T-helper 1 cell (primary cell): ENCODE results near the gene PRMT5.
"Not testable (repeated sequence)": the region's sequence is repeated elsewhere in the genome, so short reads cannot be mapped to it uniquely, and the experiment has no call there.

Experiments used
- DNase-seq, 5 donors: peaks; one replicate each; pipeline ENCODE4 v3.0.0-alpha.2; 2012 to 2020

PRMT5 gene

DNA sequence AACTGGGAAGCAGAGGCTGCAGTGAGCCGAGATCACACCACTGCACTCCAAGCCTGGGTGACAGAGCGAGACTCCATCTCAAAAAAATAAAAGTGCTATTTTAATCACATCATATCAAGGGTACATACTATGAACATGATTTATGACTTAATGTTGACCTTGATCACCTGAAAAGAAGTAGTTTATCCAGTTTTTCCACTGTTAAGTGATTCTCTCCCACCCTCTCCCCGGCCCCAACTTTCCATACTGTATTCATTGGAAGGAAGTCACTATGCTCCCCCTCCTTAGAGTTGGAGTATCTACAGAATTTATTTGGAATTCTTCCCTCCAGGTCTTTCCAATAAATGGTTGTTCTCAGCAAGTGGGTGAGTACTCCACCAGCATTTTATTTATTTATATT lies 3.0 kb upstream of the PRMT5 start:
- no peak for DNase-seq

DNA sequence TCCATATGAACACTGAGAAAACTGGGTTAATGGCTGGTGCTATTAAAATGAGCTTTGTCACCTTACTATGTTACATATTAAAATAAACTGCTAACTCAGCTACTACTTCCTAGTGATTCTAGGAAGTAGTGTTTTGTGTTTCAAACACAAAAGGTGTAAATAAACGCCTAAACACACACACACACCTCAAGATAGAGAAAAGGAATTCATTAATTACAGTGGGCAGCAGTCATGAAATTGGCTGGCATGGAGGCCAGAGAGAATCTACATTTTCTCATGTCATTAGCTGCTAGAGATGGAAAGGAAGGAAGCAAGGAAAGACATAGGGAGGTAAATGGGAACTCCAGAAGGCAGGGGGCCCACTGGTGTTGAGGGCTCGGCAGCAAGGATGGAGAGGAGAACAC lies 787 bp upstream of the PRMT5 start:
- no peak for DNase-seq

DNA sequence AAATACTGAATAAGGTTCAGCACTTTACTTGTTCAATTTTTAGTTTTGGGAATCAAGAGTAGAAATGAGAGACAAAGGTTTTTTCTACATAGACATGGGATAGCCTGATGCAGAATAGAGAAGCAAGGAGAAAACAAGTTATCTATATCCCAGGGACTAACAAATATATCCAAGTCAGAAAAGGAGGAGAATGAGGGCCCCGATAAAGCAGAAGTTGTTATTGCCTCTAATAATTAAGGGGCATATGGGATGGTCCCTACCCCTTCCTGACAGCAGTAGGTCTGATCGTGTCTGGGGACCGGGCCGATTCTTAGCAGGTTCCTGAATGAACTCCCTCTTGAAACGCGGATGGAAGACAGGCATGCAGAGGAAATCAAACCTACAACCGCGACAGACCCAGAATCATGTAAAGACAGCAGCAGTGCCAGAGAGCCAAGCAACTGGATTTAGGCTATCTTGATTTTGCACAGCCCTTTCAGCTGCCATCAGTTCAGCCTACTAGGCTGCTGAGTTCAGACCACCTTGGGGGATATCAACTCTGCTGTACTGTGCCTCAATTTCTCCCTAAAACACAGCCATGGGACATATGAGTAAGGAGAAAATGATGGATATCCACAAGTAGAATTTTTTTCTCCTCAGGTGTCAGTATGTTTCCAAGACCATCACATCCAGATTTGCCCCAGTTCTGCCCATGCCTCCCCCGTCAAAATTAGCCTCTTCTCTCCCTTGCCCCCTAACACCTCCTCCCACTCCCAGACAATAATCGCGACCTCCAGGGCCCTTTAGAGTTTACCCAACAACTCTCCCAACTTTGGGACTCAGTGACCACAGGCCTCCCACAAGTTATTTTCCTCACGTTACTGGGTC lies 706 bp downstream of the PRMT5 start:
- DNase-seq = no peak

DNA sequence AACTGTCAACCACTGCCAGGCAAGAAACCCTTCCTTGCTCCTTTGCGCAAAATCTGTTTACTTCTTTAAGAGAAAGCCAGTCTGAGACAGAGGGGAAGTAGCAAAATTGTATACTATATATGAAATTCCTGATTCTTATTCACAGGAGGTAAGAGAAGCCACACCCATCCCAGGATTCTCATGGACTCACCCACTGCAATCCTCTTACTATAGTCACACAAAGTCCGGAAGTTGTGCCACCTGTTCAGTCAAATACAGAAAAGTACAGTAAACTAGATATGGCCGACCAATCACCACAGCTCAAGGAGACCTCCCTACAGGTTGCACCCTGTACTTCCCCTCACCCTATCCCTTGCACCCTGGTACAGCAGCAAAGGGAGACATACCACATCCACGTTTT lies 2.9 kb downstream of the PRMT5 start:
- no peak for DNase-seq

DNA sequence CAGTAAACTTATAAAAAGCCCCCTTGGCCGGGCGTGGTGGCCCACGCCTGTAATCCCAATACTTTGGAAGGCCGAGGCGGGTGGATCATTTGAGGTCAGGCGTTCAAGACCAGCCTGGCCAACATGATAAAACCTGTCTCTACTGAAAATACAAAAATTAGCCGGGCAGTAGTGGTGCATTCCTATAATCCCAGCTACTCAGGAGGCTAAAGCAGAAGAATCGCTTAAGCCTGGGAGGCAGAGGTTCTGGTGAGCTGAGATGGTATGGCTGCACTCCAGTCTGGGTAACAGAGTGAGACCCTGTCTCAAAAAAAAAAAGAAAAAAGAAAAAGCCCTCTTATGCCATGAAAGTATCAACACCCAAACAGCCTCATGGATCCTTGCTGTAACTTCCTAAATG lies 3.7 kb downstream of the PRMT5 start:
- no peak for DNase-seq

DNA sequence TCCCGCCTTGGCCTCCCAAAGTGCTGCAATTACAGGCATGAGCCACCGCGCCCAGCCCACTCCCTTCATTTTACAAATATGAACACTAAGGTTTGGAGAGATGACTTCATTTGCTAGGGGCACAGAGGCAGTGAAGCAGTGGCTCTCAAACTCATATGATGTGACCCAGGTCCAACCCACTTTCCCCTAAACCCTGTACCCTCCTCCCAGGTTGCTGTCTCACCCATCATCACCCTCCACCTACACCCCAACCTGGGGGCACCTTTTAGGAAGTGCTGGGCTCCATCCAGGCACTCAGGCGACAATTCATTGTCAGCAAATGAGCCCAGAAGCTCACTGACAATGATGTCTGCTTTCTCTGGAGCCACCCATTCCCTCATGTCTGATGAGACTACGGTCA lies 5.4 kb downstream of the PRMT5 start:
- DNase-seq = no peak

DNA sequence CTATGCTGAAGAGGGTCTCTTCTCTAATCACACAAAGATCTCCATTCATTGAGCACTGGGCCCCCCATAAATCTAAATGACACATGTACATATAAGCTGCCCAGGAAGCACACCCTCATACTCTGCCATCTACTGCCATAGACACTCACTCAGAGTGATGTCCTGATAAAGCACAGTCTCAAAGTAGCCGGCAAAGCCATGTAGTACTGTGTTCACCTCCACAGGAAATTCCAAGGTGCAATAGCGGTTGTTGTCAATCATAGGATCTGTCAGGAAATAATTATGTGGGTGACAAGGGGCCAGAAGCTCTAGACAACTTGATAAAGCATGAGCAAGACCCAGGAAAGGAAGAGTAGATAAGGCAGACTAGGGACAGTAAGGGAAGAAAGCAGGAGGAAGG lies 6.9 kb downstream of the PRMT5 start:
- DNase-seq = no peak

DNA sequence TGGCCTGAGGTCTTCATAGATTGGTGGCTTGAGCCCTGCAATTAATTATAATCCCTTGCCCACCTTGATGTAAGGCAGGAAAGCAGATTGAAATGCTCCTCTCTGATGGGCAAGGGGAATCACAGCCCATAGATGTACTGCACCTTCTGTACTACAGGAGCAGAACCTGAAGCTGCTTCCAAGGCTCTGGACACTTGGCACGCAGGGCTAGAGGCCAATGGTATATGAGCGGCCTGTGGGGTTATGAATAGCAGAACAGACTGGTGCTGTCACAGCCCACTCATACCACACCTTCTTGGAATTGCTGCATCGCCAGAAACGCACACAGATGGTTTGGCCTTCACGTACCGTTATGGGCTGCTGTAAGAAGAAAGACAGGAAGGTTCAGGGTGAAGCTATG lies 8.5 kb downstream of the PRMT5 start:
- DNase-seq = no peak

DNA sequence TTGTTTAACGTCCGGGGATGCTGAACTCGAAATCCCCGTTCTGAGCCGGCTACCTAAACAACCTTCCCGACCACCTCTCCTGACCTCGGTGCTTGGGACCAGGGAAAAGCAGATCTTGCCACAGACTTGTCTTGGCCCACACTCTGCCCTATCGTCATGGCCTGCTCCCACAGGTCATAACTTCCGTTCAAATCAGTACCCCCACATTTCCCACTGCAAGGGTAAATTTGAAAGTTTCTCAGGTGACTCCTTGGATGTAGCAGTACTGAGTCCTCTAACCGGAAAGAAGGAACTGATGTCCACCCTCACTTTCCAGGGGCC lies 9.6 kb downstream of the PRMT5 start:
- no peak for DNase-seq

DNA sequence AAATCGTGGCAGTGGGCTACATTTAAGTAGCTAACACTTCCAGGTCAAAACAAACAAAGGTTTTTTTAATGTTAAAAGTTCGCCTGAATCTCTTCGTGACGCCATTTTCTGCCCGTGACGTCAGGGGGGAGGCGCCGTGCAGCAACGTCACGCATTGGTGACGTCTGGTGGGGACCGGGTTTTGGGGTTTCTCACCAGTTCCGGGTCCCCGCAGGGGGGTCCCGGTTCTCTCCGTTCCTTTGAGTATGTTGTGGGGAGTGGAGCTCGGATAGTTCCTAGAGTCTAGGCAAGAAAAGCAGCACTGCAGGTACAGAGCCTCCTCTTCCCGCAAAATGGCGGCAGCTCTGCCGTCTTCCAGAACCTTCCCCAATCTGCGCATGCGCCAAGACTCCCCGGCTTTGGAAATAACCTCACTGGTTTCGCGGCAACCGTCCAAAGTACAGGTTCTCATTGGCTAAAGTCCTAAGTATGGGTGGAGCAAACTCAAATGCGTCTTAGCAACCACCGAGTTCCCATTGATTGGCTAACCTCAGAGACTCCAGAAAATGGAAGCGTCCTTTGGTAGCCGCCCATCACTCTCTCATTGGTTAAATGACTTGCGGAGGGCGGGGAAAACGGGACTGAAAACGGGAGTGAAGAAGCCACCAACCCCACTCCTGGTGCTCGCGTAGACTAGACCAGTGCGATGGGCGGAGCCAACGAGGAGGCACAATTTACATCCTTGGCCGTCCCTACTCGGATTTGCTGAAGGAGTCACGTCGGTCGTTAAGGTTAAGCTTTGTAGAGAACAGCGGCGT lies 10.2 kb downstream of the PRMT5 start, which contains the start of gene RBM23:
Gene RBM23, minus strand, starts transcription at position 346 of the 797 bp plus-strand sequence.
- peak; percentile 99 to 100 (median 100) for DNase-seq

DNA sequence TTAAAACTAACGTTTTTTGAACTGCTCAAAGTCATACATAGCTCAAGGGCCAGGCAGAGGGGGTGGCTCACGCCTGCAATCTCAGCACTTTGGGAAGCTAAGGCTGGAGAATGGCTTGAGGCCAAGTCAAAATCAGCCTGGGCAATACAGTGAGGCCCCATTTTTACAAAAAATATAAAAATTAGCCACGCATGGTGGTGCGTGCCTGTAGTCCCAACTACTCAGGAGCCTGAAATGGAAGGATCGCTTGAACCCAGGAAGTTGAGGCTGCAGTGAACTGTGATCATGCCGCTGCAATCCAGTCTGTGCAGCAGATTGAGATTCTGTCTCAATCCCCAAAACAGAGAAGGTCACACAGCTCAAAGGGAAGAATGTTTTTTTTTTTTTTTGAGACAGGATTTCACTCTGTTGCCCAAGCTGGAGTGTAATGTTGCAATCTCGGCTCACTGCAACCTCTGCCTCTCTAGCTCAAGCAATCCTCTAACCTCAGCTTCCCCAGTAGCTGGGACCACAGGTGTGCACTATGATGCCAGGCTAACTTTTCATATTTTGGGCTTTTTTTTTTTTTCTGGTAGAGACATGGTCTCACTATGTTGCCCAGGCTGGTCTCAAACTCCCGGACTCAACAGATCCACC lies 13.2 kb downstream of the PRMT5 start:
- no peak for DNase-seq

DNA sequence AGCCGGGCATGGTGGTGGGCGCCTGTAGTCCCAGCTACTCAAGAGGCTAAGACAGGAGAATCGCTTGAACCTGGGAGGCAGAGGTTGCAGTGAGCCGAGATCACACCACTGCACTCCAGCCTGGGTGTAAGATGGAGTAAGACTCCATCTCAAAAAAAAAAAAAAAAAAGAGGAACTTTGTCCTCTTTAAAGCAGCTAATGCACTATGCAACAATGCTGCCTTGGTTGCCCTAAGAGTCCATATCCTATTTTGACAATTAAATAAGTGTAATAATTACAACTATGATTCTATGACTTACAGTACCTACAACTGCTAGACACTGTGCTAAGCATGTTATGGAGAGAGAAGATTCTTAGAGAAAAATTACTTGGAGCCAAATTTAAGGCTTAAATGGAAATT lies 14.3 kb downstream of the PRMT5 start:
- not testable (repeated sequence) for DNase-seq

DNA sequence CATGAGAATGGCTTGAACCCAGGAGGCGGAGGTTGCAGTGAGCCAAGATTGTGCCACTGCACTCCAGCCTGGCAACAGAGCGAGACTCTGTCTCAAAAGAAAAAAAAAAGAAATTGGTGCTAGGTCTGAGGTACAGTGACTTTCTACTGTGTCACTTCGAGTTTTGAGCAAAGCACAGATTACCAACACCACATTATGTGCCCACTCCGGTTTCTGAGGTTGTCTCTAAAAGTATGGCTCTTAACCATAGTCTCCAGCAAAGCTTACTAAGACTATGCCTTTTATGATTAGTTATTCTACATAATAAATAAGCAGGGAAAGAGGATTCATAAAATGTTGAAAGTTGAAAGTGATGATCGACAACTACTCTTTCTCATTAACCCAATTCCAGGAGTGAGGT lies 18.3 kb downstream of the PRMT5 start:
- DNase-seq = no peak

DNA sequence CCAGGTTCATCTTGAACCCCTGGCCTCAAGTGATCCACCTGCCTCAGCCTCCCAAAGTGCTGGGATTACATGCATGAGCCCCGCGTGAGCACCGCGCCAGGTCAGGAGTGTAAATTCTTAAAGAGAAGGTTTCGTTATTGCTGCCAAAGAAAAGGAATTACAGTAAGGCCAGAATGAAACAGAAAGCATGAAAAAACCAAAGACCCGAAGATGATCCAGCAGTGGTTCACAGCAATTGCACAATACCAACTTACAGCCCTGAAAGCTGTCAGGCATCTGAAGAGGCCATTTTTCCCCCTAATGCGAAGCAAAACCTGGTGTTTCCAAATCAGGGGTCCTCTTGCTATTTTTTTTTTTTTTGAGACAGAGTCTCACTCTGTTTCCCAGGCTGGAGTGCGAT lies 20.6 kb downstream of the PRMT5 start:
- DNase-seq = no peak

DNA sequence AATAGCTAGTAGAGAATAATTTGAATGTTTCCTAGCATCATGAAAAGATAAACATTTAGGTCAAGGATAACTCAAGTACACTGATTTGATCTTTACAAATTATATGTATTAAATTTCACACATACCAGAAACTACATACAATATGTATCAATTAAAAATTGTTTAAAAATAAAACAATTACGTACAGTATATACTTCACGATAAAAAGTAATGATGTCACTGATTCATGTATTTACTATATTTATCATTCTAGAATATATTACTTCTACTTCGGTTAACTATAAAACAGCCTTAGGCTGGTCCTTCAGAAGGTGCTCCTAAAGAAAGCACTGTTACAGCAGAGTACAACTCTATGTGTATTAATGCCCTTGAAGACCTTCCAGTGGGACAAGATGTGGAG lies 21.7 kb downstream of the PRMT5 start:
- DNase-seq = no peak

DNA sequence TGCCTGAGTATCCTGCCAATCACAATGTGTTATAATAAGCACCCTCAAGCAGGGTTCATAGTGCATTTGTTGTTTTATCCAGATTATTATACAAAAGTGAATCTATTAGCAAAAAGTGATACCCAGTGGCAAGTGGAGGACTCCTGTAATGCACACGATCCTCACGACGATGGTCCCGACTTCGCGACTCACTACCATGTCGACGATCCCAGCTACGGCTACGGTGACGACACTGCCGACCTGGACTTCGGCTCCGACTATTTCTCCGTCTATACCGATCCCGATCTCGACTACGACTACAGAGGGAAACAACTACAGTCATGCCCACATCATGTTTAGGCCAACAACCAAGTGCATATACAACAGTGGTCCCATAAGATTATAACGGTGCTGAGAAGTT lies 23.1 kb downstream of the PRMT5 start:
- no peak for DNase-seq

DNA sequence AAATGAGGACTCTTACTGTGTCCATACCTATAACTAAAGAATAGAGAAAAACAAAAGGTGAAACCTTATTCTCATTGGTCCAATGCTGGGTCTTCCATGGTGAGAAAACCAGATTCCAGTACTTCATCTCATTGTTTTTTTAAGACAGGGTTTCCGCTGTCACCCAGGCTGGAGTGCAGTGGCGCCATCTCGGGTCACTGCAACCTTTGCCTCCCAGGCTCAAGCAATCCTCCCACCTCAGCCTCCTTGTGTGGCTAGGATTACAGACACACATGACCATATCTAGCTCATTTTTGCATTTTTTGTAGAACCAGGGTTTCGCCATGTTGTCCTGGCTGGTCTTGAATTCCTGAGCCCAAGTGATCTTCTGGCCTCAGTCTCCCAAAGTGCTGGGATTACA lies 23.5 kb downstream of the PRMT5 start:
- no peak for DNase-seq

DNA sequence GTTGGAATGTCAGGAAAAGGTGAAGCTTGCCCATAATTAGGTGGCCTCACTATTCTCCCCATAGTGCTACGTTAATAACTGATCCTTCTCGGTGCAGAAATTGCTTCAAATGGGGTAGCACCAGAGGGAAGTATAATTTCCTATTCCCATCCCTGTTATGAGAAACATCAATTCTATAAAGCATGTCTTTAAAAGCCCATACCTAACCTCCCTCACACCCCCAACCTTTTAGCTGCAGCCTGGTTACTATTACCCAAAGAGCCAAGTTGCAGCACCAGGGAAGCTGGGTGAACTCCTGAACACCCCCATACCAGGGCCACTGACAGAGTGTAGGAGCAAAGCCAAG lies 25.5 kb downstream of the PRMT5 start:
- no peak for DNase-seq

DNA sequence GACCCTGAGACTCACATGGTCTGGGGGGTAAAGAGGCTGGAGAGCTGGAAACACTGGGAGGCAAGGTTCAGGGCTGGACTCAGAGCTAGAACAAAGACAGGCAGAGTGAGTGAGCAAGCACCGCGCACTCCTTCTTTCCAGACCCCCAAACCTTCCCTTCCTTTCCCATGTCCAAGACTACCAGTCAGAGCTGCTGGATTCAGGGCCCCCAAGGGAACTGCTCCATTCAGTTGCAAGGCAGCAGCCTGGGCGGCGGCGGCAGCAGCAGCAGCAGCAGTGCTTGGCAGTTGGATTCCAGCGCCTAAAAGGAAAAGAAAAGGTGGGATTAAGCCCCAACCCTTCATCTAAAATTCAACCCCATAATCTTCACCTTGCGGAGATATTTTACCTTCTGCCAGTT lies 27.4 kb downstream of the PRMT5 start:
- no peak for DNase-seq

DNA sequence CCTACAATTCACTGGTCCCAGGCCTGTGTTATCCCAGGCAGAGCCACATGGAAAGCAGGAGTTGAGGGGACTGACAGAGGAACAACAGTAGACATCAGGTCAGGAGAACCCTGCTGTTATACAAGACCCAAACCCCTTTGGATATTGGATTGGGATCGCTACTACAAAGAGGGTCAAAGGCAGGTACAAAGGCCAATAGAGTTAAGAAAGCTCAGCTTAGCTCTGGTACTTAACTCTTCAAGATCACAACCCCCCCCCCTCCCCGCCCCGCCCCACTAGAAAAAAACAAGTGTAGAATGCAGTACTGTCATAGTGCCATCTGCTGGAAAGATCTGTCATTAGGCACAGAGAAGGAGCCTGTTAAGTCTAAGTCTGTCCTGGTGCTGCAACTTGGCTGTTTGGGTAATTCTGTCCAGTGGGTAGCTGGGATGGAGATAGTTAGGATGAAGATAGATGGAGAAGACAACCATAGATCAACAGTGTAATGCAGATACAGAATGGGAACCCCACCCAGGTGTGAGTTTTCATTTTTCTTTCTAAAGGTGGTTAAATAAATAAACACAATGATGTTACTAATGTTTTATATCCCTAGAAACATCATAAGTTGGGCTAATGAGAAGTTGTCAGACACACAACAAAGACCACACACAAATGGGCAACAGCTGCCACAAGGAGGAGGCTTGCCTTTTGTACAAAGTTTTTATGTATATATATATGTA lies 28.9 kb downstream of the PRMT5 start:
- DNase-seq = peak in 4 of 5 donors; percentile 23 to 76 (median 42)

DNA sequence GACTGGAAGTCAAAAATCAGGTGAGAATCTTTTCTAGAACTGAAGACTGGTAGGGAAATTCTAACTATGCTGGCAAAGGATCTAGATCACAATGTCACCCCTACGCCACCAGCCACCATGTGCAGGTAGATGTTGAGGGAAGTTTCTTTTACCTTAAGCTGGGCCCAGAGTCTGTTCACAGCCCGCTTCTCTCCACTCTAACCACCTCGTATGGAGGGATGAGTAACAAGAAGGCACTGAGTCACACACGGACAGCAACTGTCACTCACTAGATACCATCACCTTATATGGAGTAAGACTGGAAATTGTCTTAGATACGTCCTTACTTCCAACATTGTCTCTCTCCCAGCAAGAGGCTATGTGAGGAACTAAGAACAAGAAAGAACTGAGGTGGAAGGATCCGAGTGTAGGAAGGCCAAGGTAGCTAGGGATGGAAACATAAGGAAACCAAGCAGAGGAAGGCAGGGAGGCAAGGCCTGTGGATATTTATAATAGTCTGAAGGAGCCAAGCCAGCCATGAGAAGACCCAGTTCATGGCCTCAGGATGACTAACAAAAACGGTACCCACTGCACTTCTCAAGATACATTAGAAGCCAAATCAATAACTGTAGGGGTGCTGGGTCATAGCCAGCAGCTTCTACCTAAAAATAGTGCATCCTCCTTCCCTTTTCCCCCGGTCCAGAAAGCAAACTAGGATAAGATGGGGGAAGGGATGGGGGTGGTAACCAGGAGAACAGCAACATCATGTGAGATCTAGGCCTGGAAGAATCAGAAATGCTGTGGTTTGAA lies 30.7 kb downstream of the PRMT5 start:
- no peak for DNase-seq

DNA sequence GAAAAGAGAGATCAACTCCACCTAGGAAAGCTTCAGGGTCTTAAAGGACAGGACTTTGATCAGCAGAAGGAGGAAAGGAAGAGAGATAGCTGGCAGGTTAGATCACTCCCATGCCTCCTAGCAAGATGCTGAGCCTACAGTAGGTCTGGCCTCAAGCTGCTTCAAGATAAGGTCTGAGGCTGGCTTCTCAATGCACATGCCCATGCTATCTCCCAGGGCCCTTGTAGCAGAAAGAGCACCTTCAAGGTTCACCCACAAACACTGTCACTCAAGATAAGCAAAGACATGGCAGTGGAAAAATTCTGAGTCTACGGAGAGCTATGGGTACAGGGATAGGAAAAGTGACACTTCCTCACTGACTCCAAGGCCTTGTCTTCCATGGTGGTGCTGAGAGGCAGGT lies 31.8 kb downstream of the PRMT5 start:
- DNase-seq = no peak
